HL-60/S4 treated with retinoic acid at 250 ng/mL for 4 days and 3 days (cell line): ENCODE results near the gene OTOS.

Experiments
- in situ Hi-C: fragments of 300-500 bp; cut with MboI; formaldehyde crosslinking; loops from 2 replicates; pipeline ENCODE4 v1.7.0; 2022; ENCODE audit warnings: low sequenced_read_pairs

Gene OTOS

GRCh38 chr2:240154606-240155005, 14.1 kb upstream of the OTOS start:
- in situ Hi-C loops, result no loop called here

- in situ Hi-C loops, result no loop called here
These were observed 13.0 kb upstream of the OTOS start for GRCh38 chr2:240153418-240153817.

- in situ Hi-C loops, result no loop called here
These were observed 11.1 kb upstream of the OTOS start for GRCh38 chr2:240151477-240152031.

DNA sequence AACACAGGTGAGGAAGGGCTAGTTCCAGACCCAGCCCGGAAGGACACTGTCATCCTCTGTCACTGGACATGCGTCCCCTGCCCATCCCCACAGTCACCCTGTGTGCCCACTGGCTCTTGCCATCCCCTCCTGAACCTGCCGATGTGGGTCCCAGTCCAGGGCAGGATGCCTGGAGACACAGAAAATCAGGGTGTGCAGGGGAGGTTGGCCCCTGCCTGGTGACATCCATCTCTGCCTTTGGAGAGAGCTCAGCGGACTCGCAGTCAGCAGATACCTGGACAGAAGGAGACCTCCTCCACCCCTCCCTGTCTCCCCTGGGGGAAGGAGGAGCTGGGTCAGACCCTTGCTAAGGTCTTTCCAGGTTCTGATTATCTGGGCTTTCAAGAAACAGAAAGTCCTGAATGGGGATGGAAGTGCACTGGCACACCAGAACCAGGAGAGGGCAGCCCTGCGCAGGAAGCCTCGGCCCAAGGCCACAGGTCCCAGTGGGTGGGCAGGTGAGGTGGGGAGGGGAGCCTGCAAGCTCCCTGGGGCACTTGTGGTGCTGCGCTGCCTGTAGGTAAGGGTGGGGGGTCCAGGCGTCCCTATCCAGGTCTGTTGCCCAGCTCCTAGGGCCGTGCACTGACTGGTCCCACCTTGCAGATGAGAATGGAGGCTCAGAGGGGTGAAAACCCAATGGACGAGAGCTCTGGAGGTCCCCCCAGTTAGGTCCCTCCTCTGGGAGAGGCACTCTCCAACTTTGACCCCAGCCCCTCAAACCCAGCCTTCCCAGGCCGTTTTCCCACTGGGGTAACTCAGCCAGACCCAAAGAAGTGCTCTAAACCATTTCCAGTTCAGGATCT, 9.7 kb upstream of the OTOS start:
- in situ Hi-C loops, result no loop called here

- in situ Hi-C loops, result no loop called here
These were observed 7.6 kb upstream of the OTOS start for GRCh38 chr2:240147911-240148587.

DNA sequence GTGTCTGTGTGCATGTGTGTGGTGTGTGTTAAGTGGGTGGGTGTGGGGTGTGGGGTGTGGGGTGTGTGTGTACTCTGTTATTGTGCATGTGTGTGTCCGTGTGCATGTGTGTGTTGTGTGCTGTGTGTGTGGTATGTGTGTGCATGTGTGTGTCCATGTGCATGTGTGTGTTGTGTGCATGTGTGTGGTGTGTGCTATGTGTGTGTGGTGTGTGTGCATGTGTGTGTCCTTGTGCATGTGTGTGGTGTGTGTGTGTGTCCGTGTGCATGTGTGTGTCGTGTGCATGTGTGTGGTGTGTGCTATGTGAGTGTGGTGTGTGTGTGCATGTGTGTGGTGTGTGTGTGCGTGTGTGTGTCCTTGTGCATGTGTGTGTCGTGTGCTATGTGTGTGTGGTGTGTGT, 6.9 kb upstream of the OTOS start:
- in situ Hi-C loops, result no loop called here

DNA sequence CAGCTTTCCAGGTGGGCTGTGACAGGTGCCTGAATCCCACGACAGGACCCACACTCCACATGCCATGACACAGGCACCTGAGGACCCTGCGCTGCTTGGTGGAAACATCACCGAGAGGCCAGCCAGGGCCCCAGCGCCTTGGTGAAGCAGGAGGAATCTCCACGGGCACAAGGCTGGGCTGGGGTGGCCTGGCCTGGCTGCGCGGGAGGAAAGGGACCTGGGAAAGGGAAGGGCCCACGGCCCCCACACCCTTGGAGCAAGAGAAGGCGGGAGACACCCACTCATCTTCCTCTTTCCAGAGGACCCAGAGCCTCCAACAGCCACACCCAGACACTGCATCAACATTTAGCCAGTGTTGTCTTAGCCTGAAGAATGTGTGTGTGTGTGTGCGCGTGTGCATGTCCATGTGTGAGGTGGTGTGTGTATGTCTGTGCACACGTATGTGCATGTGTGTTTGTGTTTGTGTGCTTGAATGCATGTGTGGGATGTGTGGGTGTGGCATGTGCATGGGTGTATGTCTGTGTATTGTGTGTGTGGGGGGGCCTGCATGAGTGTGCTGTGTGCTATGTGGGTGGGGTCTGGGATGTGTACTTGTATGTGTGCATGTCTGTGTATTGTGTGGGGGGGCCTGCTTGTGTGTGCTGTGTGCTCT, 6.3 kb upstream of the OTOS start:
- in situ Hi-C loops, result no loop called here

- in situ Hi-C loops, result no loop called here
These were observed 5.7 kb upstream of the OTOS start for GRCh38 chr2:240146141-240146561.

GRCh38 chr2:240145461-240145860, 5.0 kb upstream of the OTOS start:
- in situ Hi-C loops, result no loop called here

GRCh38 chr2:240144649-240145261, 4.3 kb upstream of the OTOS start:
- in situ Hi-C loops, result no loop called here

- in situ Hi-C loops, result no loop called here
These were observed 3.6 kb upstream of the OTOS start for GRCh38 chr2:240143801-240144648.

DNA sequence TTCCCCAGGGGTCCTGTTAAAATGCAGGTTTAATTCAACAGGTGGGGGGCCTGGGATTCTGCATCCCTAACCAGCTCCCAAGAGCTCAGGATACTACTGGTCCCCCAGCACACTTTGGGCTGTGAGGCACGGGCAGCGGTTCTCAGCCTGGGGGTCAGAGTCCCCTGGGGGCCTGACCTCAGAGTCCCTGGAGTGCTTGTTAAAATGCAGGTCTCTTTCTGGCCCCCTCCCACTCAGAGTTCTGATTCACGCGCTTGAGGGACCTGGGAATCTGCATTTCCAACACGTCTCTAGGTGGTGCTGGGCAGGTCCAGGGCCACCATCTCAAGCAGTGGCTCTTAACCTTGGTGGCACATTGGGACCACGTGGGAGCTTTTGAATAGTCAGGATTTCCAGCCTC, 2.8 kb upstream of the OTOS start:
- in situ Hi-C loops, result no loop called here

DNA sequence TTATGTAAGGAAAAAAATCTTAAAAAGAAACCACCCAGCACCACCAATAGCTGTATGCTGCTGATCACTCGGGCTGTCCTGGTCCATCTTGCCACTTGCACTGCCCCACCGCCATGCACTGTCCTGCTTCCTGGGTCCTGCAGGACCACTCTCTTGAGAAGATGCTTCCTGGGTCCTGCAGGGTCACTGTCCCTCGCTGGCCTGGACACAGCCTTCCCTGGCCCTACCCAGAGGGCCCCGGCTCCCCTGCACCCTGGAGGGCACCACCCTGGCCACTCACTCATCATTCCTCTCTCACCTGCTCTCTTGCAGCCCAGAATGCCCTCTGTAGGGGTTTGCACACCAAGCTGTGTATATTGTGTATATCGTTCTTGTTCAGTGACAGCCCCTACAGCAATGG, 2.4 kb upstream of the OTOS start:
- in situ Hi-C loops, result no loop called here

- in situ Hi-C loops, result no loop called here
These were observed 1.9 kb upstream of the OTOS start for GRCh38 chr2:240142256-240142775.

GRCh38 chr2:240141736-240142135, 1.3 kb upstream of the OTOS start:
- in situ Hi-C loops, result no loop called here

DNA sequence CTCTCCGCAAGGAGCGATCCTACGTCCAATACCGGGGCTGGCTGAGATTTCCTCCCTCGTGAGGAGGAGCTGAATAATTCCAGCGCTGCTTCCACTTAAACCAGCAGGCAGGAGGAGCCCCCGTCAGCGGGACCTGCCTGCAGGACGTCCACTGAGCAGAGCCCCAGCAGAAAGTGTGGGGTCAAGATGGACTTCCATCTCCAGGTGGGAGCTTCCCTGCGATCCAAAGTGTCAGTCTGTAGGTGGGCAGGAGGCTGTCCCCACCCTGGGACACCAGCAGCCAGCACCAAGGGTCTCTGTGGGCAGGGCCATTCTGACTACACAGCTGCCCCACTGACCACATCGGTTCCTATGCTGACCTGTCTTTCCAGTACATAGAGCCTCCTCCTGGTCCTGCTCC, 462 bp upstream of the OTOS start:
- in situ Hi-C loops, result no loop called here

DNA sequence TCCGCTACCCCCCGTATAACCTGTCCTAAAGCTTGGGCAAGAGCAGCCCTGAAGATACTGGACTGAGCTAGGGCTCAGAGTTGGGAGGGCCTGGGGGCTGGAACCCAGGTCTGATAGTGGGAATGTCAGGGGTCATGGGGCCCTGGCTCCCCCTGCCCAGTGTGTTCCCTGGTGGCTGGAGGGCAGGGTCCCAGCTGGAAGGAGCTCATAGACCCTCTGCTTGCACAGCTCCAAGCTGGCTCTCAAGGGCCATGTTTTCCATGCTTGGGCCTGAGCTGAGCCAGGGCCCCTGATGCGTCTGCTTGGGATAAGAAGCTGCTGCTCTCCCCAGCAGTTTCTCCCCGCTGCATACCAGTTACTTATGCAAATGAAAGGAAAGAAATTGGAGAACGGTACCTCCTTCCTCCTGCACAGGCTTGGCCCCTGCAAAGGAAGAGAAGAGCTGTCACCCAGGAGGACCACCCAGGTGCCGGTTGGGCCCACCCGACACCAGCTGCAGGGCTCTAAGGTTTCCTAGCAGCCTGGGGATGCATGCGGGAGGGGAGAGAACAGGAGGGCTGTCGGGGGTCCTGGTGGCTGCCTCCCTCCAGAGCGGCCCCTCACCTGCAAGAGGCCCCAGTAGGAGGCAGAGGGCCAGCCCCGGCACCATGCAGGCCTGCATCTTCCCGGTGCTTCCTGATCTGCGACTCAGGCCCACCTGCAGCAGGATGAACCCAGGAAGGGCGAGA, 628 bp downstream of the OTOS start:
- in situ Hi-C loops, result no loop called here

DNA sequence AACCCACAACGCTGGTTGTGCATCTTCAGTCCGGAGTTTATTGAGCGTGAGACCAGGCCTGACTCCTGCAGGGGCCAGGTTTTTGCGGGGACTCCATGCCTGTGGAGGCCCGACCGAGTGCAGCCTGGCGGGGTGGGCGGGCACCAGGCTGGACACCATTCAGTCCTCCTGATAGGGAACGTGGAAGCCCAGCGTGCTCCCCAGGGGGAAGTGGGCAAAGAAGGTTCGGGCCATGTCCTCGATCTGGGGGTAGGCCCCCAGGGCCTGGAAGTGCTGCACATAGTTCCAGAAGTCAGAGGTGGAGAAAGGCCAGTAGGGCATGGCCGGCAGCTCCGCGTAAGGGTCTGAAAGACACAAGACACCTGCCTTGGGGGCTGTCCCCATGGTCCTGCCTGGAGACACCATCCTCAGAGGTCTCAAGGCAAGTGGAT, 1.4 kb downstream of the OTOS start:
- in situ Hi-C loops, result no loop called here

DNA sequence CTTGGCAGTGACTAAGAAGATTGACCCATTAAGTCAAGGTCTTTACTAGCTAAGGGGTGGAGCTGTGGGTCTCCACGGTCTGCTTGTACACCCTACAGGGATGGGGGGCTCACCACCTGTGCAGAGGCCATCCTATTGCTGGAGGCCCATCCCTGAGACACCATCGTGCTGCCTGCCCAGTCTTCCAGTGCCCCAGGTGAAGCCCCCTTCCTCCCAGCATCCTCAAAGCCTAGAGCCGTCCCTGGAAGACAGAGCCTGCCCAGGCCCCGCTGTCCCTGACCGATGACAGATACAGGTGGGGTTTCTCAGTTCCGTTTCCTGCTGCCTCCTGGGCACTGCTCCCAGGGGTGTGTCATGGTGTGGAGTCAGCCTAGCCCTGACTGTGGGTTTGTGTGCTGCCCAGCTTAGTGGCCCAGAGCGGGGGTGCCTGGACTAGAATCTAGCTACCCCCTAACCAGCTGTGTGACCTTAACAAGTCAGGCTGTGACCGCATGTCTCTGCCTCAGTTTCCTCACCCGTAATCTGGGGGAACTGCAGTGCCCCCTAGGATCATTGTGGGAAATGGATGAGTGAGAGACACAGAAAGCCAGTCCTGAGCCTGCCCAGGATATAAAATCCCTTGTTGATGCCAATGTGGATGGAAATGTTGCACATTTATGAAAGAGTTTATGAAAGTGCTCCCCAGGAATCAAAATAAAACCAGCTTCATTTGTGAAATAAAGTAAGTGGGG, 2.0 kb downstream of the OTOS start:
- in situ Hi-C loops, result no loop called here
